Activated CD4-positive, alpha-beta memory T cell treated with anti-CD3 and anti-CD28 coated beads for 36 hours (primary cell): ENCODE data around the gene XPO5. TPM values are rescaled to one million over a fixed set of nuclear protein-coding genes. Genes with fewer than 3 reads are reported as not detected.
A peak's percentile ranks its signal among the peaks of the same experiment; 100 is the strongest.
"Not testable (repeated sequence)": the region's sequence is repeated elsewhere in the genome, so short reads cannot be mapped to it uniquely, and the experiment has no call there.

ENCODE experiments used
- CTCF ChIA-PET: fragments of 350-600 bp; sonication (Branson Sonifier 250); formaldehyde crosslinking; loops from one replicate; lab custom pipeline; 2021; ENCODE audit warnings: antibody characterized with exemption, inconsistent platforms; lab: Charles Lee
- POLR2A ChIA-PET: fragments of 350-600 bp; sonication (Branson Sonifier 250); formaldehyde crosslinking; loops from one replicate; lab custom pipeline; 2021; ENCODE audit warnings: antibody characterized with exemption; lab: Charles Lee
- DNase-seq: peaks from one replicate; pipeline ENCODE4 v3.0.0-alpha.2; 2020
- H3K27ac Mint-ChIP-seq: one replicate; pipeline ENCODE4 v1.8.0; 2021; ENCODE audit warnings: mixed read lengths
- H3K27me3 Mint-ChIP-seq: one replicate; pipeline ENCODE4 v1.8.0; 2021; ENCODE audit warnings: mixed read lengths
- H3K36me3 Mint-ChIP-seq: one replicate; pipeline ENCODE4 v1.8.0; 2021; ENCODE audit warnings: mixed read lengths
- H3K4me1 Mint-ChIP-seq: one replicate; pipeline ENCODE4 v1.8.0; 2021; ENCODE audit warnings: low read depth, mixed read lengths
- H3K4me3 Mint-ChIP-seq: one replicate; pipeline ENCODE4 v1.8.0; 2021; ENCODE audit warnings: mild to moderate bottlenecking, mixed read lengths
- H3K9me3 Mint-ChIP-seq: one replicate; pipeline ENCODE4 v1.8.0; 2021; ENCODE audit warnings: mixed read lengths
- intact Hi-C: fragments of 100-400 bp; cut with micrococcal nuclease; formaldehyde crosslinking; loops from one replicate; pipeline ENCODE4 v1.15.1; 2023
- total RNA-seq, 2 experiments: library from RNA; stranded (reverse); gene quantifications; one replicate each; pipeline ENCODE4 v1.2.3, GENCODE V29; 2021

The XPO5 gene
- total RNA-seq, 2 experiments from 2014 or later, result 83.7 to 97.9 TPM

DNA sequence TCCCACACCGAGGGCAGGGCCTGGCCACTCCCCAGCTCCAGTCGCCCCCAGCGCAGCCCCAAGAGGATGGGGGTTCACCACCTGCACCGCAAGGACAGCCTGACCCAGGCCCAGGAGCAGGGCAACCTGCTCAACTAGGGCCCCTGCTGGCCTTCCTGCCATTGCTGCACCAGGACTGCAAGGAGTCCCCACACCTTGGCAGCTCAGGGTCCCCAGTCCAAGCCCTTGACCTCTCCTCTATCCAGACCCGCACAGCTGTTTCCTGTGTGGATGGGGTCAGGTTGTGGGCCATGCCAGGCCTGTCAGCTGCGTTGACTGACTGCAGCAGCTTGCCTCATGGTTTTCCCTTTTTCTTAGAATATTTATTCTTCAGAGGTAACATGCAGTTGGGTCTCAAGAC lies 70.1 kb downstream of the XPO5 start:
- CTCF ChIA-PET, result interaction anchor here (0.6 to 5.8 kb wide), 36 partner anchors 11 to 394 kb away, joined by 3 to 65 read pairs (median 4); partner anchors contain the start of genes CRIP3, DLK2, DNPH1 and POLR1C
- H3K4me1 Mint-ChIP-seq, result peaks cover 9% of the 10 kb centered on the region
- intact Hi-C loops, result loop anchor here (1.0 to 2.0 kb wide), 5 partner anchors 29 to 331 kb away; partner anchors contain the start of gene TJAP1
- H3K27ac Mint-ChIP-seq, result no peak overlapping the region
- peaks cover 7% of the 10 kb centered on the region for H3K36me3 Mint-ChIP-seq
- H3K4me3 Mint-ChIP-seq, result no peak overlapping the region
- DNase-seq, result no peak
- POLR2A ChIA-PET, result no interaction called here
- peaks cover 17% of the 10 kb centered on the region for H3K27me3 Mint-ChIP-seq
- no peaks in the 10 kb centered on the region for H3K9me3 Mint-ChIP-seq

- no peak overlapping the region for H3K27ac Mint-ChIP-seq
- intact Hi-C loops, result no loop called here
- peaks cover 4% of the 10 kb centered on the region for H3K4me1 Mint-ChIP-seq
- CTCF ChIA-PET, result interaction anchor here (0.7 to 5.8 kb wide), 21 partner anchors 10 to 303 kb away, joined by 3 to 65 read pairs (median 7); partner anchors contain the start of genes DLK2 and DNPH1
- peaks cover 17% of the 10 kb centered on the region for H3K27me3 Mint-ChIP-seq
- H3K4me3 Mint-ChIP-seq, result no peak overlapping the region
- H3K36me3 Mint-ChIP-seq, result peaks cover 9% of the 10 kb centered on the region
- DNase-seq, result no peak
- POLR2A ChIA-PET, result no interaction called here
- H3K9me3 Mint-ChIP-seq, result no peaks in the 10 kb centered on the region
These were observed 70.9 kb downstream of the XPO5 start for GRCh38 chr6:43504756-43505593.

- Mint-ChIP-seq H3K9me3 (no peaks in the 10 kb centered on the region), H3K4me3 (no peak overlapping the region), H3K4me1 (no peaks in the 10 kb centered on the region), H3K36me3 (peaks cover 9% of the 10 kb centered on the region), H3K27me3 (peaks cover 8% of the 10 kb centered on the region), H3K27ac (no peak overlapping the region)
- intact Hi-C loops, result no loop called here
- no peak for DNase-seq
- CTCF ChIA-PET, result interaction anchor here (1.5 kb wide), 1 partner anchor 14 kb away, joined by 5 read pairs; no protein-coding TSS in a partner anchor
- POLR2A ChIA-PET, result no interaction called here
These were observed 72.4 kb downstream of the XPO5 start for GRCh38 chr6:43503443-43503842.

DNA sequence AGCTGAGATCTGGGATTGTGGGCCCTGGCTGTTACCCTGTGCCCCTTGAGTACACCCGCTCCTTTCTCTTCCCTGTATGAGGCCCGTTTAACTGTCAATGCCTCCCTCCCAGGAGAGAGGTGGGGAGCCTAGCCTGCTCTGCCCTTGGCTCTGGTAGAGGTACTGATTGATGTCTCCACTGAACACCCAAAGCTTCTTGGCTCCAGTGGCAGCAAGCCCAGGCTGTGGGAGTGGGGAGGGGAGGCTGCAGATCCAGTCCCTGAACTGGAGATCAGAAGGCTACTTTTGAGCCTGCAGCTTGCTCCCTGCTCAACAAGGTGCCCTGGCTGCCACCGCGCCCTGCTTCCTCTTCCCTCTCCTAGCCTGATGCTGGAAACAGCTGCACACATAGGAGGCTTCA lies 73.2 kb downstream of the XPO5 start:
- ChIA-PET POLR2A (no interaction called here), CTCF (interaction anchor here (0.8 to 1.5 kb wide), 2 partner anchors 13 to 16 kb away, joined by 3 to 5 read pairs; no protein-coding TSS in a partner anchor)
- intact Hi-C loops, result no loop called here
- H3K27me3 Mint-ChIP-seq, result peaks cover under 1% of the 10 kb centered on the region
- H3K4me1 Mint-ChIP-seq, result no peaks in the 10 kb centered on the region
- H3K4me3 Mint-ChIP-seq, result no peak overlapping the region
- H3K36me3 Mint-ChIP-seq, result peaks cover 9% of the 10 kb centered on the region
- DNase-seq, result no peak
- H3K27ac Mint-ChIP-seq, result no peak overlapping the region
- H3K9me3 Mint-ChIP-seq, result no peaks in the 10 kb centered on the region

GRCh38 chr6:43500921-43501320 lies 74.9 kb downstream of the XPO5 start:
- no peaks in the 10 kb centered on the region for H3K27me3 Mint-ChIP-seq
- H3K36me3 Mint-ChIP-seq, result peaks cover 9% of the 10 kb centered on the region
- ChIA-PET CTCF (no interaction called here), POLR2A (no interaction called here)
- no peak for DNase-seq
- no peaks in the 10 kb centered on the region for H3K9me3 Mint-ChIP-seq
- intact Hi-C loops, result no loop called here
- no peak overlapping the region for H3K4me3 Mint-ChIP-seq
- no peak overlapping the region for H3K27ac Mint-ChIP-seq
- H3K4me1 Mint-ChIP-seq, result no peaks in the 10 kb centered on the region

DNA sequence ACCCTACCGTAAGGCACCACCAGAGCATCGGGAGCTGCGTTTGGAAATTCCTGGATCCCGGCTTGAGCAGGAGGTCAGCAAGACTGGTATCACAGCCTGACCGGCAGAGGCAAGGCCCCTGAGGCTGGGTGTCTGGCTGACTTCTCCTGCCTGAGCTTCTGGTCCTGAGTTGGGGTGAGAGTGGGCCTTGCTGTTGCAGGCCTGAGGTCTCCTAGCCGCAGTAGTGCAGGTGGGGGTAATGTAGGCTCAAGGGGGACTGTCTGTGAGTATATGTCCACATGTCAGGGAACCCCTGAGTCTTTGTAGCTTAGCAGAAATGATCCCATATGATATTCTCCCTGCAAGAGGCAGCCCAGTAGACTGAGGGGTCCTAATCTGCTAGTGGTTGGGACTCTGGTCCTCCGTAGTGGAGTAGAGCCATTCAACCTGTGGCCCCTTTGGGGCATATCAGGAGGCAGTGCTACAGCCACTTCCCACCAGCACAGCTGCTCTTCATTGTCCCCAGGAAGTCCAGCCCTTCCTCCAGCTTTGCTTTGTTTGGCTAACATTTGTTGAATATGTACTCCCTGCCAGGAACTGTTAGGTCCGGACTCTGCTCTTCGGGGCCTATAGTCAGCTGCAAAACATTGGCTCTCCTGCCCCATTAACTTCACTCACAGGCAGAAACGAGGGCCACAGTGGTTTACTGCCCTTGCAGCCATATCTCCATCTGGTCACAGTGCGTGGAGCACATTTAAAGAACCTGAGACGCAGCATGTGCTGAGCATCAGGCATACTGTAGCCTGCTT lies 76.6 kb downstream of the XPO5 start:
- Mint-ChIP-seq H3K36me3 (peaks cover 9% of the 10 kb centered on the region), H3K4me3 (no peak overlapping the region), H3K4me1 (peaks cover 13% of the 10 kb centered on the region), H3K9me3 (no peaks in the 10 kb centered on the region), H3K27me3 (no peaks in the 10 kb centered on the region), H3K27ac (no peak overlapping the region)
- CTCF ChIA-PET, result interaction anchor here (2.2 kb wide), 1 partner anchor 9 kb away, joined by 9 read pairs; no protein-coding TSS in a partner anchor
- no peak for DNase-seq
- intact Hi-C loops, result no loop called here
- POLR2A ChIA-PET, result no interaction called here

DNA sequence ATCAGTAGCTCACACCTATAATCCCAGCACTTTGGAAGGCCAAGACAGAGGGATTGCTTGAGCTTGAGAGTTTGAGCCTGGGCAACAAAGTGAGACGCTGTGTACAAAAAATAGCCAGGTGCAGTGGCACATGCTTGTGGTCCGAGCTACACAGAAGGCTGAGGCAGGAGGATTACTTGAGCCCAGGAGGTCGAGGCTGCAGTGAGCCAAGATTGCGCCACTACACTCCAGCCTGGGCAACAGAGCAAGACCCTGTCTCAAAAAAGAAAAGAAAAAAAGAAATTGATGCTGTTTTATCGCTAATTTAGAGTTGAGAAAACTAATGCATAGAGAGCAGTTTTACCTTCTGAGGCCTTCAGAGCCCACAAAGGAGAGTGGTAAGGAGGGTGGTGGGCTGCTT lies 77.5 kb downstream of the XPO5 start:
- H3K36me3 Mint-ChIP-seq, H3K4me3 Mint-ChIP-seq, POLR2A ChIA-PET, H3K9me3 Mint-ChIP-seq, H3K27me3 Mint-ChIP-seq, DNase-seq, intact Hi-C loops, H3K27ac Mint-ChIP-seq: not testable (repeated sequence)
- H3K4me1 Mint-ChIP-seq, result peaks cover 20% of the 10 kb centered on the region
- CTCF ChIA-PET, result interaction anchor here (1.1 to 2.2 kb wide), 2 partner anchors 10 to 236 kb away, joined by 3 to 9 read pairs; no protein-coding TSS in a partner anchor

DNA sequence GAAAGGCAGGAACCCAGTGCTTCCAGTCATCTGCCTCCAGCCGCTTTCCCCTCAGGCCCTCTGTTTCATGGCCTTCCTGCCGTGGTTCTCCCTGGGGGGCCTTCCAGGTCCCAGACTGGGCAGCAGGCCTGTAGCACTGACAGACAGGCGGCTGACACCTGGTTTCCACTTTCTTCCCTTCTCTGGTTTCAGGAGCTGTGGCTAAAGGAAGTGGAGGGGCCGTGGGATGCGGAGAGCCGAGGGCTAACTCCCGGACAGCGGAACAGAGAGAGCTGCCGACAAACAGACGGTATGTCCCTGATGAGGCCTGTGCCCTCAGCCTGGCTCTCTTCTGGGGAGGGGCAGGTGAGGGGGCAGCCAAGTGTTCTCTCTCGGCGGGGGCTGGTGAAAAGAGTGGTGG lies 78.1 kb downstream of the XPO5 start:
- Mint-ChIP-seq H3K27me3 (no peaks in the 10 kb centered on the region), H3K4me3 (no peak overlapping the region), H3K4me1 (peaks cover 23% of the 10 kb centered on the region), H3K36me3 (peaks cover 2% of the 10 kb centered on the region), H3K27ac (no peak overlapping the region), H3K9me3 (no peaks in the 10 kb centered on the region)
- intact Hi-C loops, result no loop called here
- POLR2A ChIA-PET, result no interaction called here
- DNase-seq, result no peak
- CTCF ChIA-PET, result interaction anchor here (1.1 to 2.2 kb wide), 2 partner anchors 10 to 235 kb away, joined by 3 to 9 read pairs; no protein-coding TSS in a partner anchor

GRCh38 chr6:43497129-43497396 lies 78.8 kb downstream of the XPO5 start:
- intact Hi-C loops, result no loop called here
- CTCF ChIA-PET, result interaction anchor here (0.9 kb wide), 1 partner anchor 13 kb away, joined by 3 read pairs; the partner anchor contains the start of gene LRRC73
- Mint-ChIP-seq H3K36me3 (peaks cover 2% of the 10 kb centered on the region), H3K4me1 (peaks cover 25% of the 10 kb centered on the region), H3K9me3 (no peaks in the 10 kb centered on the region), H3K4me3 (no peak overlapping the region), H3K27me3 (no peaks in the 10 kb centered on the region), H3K27ac (no peak overlapping the region)
- no peak for DNase-seq
- POLR2A ChIA-PET, result no interaction called here

GRCh38 chr6:43496370-43497128 lies 79.3 kb downstream of the XPO5 start:
- Mint-ChIP-seq H3K36me3 (peaks cover 2% of the 10 kb centered on the region), H3K4me1 (peaks cover 25% of the 10 kb centered on the region), H3K27me3 (no peaks in the 10 kb centered on the region), H3K27ac (no peak overlapping the region), H3K9me3 (no peaks in the 10 kb centered on the region), H3K4me3 (no peak overlapping the region)
- intact Hi-C loops, result no loop called here
- peak; percentile 34 for DNase-seq
- CTCF ChIA-PET, result interaction anchor here (0.8 to 4.5 kb wide), 3 partner anchors 10 to 19 kb away, joined by 3 to 40 read pairs (median 4); partner anchors contain the start of genes LRRC73 and TJAP1
- POLR2A ChIA-PET, result no interaction called here

GRCh38 chr6:43495409-43495941 lies 80.4 kb downstream of the XPO5 start:
- peak overlapping the region; percentile 49 for H3K27ac Mint-ChIP-seq
- intact Hi-C loops, result no loop called here

More at GRCh38 chr6:43495409-43495941, 80.4 kb downstream of the XPO5 start:
- no peak for DNase-seq
- H3K9me3 Mint-ChIP-seq, result no peaks in the 10 kb centered on the region
- H3K36me3 Mint-ChIP-seq, result no peaks in the 10 kb centered on the region
- H3K27me3 Mint-ChIP-seq, result no peaks in the 10 kb centered on the region
- peaks cover 25% of the 10 kb centered on the region for H3K4me1 Mint-ChIP-seq
- ChIA-PET POLR2A (interaction anchor here (1.2 kb wide), 1 partner anchor 18 kb away, joined by 3 read pairs; no protein-coding TSS in a partner anchor), CTCF (interaction anchor here (1.1 to 4.5 kb wide), 5 partner anchors 11 to 266 kb away, joined by 4 to 40 read pairs (median 4); partner anchors contain the start of genes CRIP3 and DNPH1)
- H3K4me3 Mint-ChIP-seq, result no peak overlapping the region
